ENCODE data around the gene GNA15.
"Not testable (repeated sequence)": the region's sequence is repeated elsewhere in the genome, so short reads cannot be mapped to it uniquely, and the experiment has no call there.

Gene GNA15

DNA sequence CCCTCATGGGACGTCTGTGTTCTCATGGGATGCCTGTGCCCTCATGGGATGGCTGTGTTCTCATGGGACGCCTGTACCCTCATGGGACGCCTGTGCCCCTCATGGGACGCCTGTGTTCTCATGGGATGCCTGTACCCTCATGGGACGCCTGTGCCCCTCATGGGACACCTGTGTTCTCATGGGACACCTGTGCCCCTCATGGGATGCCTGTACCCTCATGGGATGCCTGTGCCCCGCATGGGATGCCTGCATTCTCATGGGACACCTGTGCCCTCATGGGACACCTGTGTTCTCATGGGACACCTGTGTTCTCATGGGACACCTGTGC is 36.8 kb downstream of the GNA15 start:
- H3K4me1 ChIP-seq (ENCODE audit: control insufficient read depth, insufficient read depth, low read length) = peaks cover 16% of the 10 kb centered on the region
- H3K9me3 ChIP-seq (replicated peaks; ENCODE audit: low read length); H3K36me3 ChIP-seq (ENCODE audit: insufficient read depth, low read length); H3K9ac ChIP-seq (ENCODE audit: low read depth, low read length); H3K4me2 ChIP-seq (ENCODE audit: low read length); H3K27me3 ChIP-seq (ENCODE audit: control insufficient read depth, insufficient read depth, low read length); H3K4me3 ChIP-seq (ENCODE audit: low read length): not testable (repeated sequence)

DNA sequence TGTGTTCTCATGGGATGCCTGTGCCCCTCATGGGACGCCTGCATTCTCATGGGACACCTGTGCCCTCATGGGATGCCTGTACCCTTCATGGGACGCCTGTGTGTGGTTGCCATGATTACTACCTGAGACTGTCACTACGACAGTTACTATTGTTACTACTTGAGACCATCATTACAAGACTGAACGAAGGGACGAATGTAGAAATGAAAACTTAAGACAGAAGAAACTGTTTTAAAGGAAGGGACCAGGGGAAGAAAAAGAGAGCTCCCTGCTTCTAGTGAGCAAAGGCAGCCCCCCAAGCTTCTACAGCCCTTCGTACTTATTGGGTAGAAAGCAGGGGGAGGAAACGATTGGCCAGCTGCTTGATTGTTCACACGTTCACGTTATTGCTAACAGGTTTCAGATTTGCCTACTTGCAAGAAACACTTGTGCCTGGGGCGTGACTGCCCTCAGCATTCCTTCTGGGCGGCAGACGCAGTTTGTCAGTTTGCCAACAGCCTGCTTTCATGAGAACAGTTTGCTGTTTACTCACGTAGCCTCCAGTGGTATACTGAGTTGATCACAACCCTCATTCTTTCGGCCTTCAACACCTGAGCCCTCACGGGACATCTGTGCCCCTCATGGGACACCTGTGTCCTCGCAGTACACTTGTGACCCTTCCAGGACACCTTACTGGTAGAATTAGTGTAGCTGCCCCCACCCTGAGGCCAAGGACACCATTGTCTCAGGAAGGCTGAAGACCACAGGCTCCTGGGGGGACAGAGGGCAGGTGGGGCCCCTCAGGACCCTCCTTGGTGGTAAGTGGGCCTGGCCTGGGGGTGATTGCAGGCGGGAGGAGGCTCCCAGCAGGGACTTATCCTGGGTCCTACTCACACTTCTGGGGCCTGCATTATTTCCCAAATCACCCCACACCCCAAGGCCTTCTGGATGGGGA is 40.2 kb downstream of the GNA15 start:
- Histone ChIP-seq H3K36me3 (ENCODE audit: insufficient read depth, low read length) (no peaks in the 10 kb centered on the region), H3K27me3 (ENCODE audit: control insufficient read depth, insufficient read depth, low read length) (peaks cover 7% of the 10 kb centered on the region), H3K4me1 (ENCODE audit: control insufficient read depth, insufficient read depth, low read length) (peaks cover 16% of the 10 kb centered on the region), H3K4me3 (ENCODE audit: low read length) (no peak overlapping the region), H3K9ac (ENCODE audit: low read depth, low read length) (no peak overlapping the region), H3K4me2 (ENCODE audit: low read length) (no peak overlapping the region), H3K9me3 (replicated peaks; ENCODE audit: low read length) (no peaks in the 10 kb centered on the region)

DNA sequence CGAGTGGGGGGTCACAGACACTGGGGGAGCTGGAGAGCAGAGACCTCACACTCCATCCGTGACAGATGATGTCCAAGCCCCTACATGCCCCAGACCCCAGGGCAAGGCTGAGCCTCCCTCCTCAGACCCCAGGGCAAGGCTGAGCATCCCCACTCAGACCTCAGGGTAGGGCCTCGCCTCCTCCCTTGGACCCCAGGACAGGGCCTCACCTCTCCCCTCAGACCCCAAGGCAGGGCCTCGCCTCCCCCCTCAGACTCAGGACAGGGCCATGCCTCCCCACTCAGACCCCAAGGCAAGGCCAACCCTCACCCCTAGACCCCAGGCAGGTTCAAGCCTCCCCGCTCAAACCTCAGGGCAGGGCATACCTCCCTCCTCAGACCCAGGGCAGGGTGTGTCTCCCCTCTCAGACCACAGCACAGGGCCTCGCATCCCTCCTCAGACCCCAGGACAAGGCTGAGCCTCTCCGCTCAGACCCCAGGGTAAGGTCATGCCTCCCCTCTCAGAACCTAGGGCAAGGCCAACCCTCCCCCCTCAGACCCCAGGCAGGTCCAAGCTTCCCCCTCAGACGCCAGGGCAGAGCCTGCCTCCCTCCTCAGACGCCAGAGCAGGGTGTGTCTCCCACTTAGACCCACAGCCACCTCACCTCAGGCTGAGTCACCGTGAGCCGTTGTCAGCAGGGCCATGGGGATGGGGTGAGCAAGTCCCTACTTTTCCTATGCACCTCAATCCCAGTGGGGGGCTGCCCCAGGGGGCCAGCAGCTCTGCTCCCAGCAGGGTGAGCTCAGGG is 41.1 kb downstream of the GNA15 start:
- peaks cover 1% of the 10 kb centered on the region for H3K27me3 ChIP-seq (ENCODE audit: control insufficient read depth, insufficient read depth, low read length)
- H3K4me3 ChIP-seq (ENCODE audit: low read length) = no peak overlapping the region

DNA sequence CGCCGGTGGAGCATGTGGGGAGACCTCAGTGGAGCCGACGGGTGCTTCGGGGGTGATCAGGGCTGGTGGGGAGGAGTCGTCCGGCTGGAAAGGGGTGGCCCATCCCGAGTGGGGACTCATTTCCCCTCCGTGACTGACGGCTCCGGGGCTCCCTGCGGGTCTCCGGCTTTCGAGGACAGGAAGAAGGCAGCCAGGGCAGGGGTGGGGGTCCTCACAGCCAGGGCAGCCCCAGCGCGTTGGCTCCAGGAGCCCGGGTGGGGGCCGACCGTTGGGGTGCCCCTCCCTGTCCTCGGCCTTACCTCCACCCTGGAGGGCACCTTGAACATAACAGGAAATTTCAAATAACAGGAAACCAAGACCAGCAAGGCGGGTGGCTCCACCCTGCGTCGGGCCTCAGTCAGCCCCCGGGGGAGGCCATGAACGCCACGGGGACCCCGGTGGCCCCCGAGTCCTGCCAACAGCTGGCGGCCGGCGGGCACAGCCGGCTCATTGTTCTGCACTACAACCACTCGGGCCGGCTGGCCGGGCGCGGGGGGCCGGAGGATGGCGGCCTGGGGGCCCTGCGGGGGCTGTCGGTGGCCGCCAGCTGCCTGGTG is 42.6 kb downstream of the GNA15 start, which contains the start of gene S1PR4:
TSS of gene S1PR4 (plus strand) at position 393 of the 596 bp plus-strand sequence. CDS start at position 417, 24 bp downstream.
- H3K9me3 ChIP-seq (replicated peaks; ENCODE audit: low read length) = no peaks in the 10 kb centered on the region
- no peaks in the 10 kb centered on the region for H3K27me3 ChIP-seq (ENCODE audit: control insufficient read depth, insufficient read depth, low read length)
- H3K36me3 ChIP-seq (ENCODE audit: insufficient read depth, low read length) = no peaks in the 10 kb centered on the region
- no peak within 1 kb of the TSS for H3K4me2 ChIP-seq (ENCODE audit: low read length)
- peaks cover 16% of the 10 kb centered on the region for H3K4me1 ChIP-seq (ENCODE audit: control insufficient read depth, insufficient read depth, low read length)
- H3K9ac ChIP-seq (ENCODE audit: low read depth, low read length) = no peak within 1 kb of the TSS
- H3K4me3 ChIP-seq (ENCODE audit: low read length) = no peak within 1 kb of the TSS

More for the DNA sequence above, 41.1 kb downstream of the GNA15 start:
- Histone ChIP-seq H3K36me3 (ENCODE audit: insufficient read depth, low read length) (no peaks in the 10 kb centered on the region), H3K4me2 (ENCODE audit: low read length) (peak overlapping the region; percentile 28), H3K9ac (ENCODE audit: low read depth, low read length) (no peak overlapping the region), H3K4me1 (ENCODE audit: control insufficient read depth, insufficient read depth, low read length) (peaks cover 16% of the 10 kb centered on the region), H3K9me3 (replicated peaks; ENCODE audit: low read length) (no peaks in the 10 kb centered on the region)

GRCh38 chr19:3178973-3179738 is 43.3 kb downstream of the GNA15 start:
- peaks cover 16% of the 10 kb centered on the region for H3K4me1 ChIP-seq (ENCODE audit: control insufficient read depth, insufficient read depth, low read length)
- H3K4me3 ChIP-seq (ENCODE audit: low read length) = no peak overlapping the region
- H3K9ac ChIP-seq (ENCODE audit: low read depth, low read length) = no peak overlapping the region
- no peaks in the 10 kb centered on the region for H3K27me3 ChIP-seq (ENCODE audit: control insufficient read depth, insufficient read depth, low read length)
- H3K9me3 ChIP-seq (replicated peaks; ENCODE audit: low read length) = no peaks in the 10 kb centered on the region
- H3K4me2 ChIP-seq (ENCODE audit: low read length) = no peak overlapping the region
- no peaks in the 10 kb centered on the region for H3K36me3 ChIP-seq (ENCODE audit: insufficient read depth, low read length)

DNA sequence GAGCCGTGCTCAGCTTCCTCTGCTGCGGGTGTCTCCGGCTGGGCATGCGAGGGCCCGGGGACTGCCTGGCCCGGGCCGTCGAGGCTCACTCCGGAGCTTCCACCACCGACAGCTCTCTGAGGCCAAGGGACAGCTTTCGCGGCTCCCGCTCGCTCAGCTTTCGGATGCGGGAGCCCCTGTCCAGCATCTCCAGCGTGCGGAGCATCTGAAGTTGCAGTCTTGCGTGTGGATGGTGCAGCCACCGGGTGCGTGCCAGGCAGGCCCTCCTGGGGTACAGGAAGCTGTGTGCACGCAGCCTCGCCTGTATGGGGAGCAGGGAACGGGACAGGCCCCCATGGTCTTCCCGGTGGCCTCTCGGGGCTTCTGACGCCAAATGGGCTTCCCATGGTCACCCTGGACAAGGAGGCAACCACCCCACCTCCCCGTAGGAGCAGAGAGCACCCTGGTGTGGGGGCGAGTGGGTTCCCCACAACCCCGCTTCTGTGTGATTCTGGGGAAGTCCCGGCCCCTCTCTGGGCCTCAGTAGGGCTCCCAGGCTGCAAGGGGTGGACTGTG is 44.0 kb downstream of the GNA15 start:
- Histone ChIP-seq H3K9ac (ENCODE audit: low read depth, low read length) (no peak overlapping the region), H3K4me3 (ENCODE audit: low read length) (no peak overlapping the region), H3K27me3 (ENCODE audit: control insufficient read depth, insufficient read depth, low read length) (no peaks in the 10 kb centered on the region), H3K4me2 (ENCODE audit: low read length) (no peak overlapping the region), H3K4me1 (ENCODE audit: control insufficient read depth, insufficient read depth, low read length) (peaks cover 16% of the 10 kb centered on the region), H3K36me3 (ENCODE audit: insufficient read depth, low read length) (no peaks in the 10 kb centered on the region), H3K9me3 (replicated peaks; ENCODE audit: low read length) (no peaks in the 10 kb centered on the region)

- no peaks in the 10 kb centered on the region for H3K9me3 ChIP-seq (replicated peaks; ENCODE audit: low read length)
- no peaks in the 10 kb centered on the region for H3K27me3 ChIP-seq (ENCODE audit: control insufficient read depth, insufficient read depth, low read length)
- H3K9ac ChIP-seq (ENCODE audit: low read depth, low read length) = no peak overlapping the region
- no peak overlapping the region for H3K4me3 ChIP-seq (ENCODE audit: low read length)
- peaks cover 3% of the 10 kb centered on the region for H3K36me3 ChIP-seq (ENCODE audit: insufficient read depth, low read length)
- no peak overlapping the region for H3K4me2 ChIP-seq (ENCODE audit: low read length)
- peaks cover 14% of the 10 kb centered on the region for H3K4me1 ChIP-seq (ENCODE audit: control insufficient read depth, insufficient read depth, low read length)
Measured at GRCh38 chr19:3183721-3184641, 48.1 kb downstream of the GNA15 start.

GRCh38 chr19:3184847-3185460 is 49.1 kb downstream of the GNA15 start:
- H3K4me3 ChIP-seq (ENCODE audit: low read length) = peak overlapping the region; percentile 98
- H3K27me3 ChIP-seq (ENCODE audit: control insufficient read depth, insufficient read depth, low read length) = no peaks in the 10 kb centered on the region
- H3K4me1 ChIP-seq (ENCODE audit: control insufficient read depth, insufficient read depth, low read length) = peaks cover 14% of the 10 kb centered on the region
- peak overlapping the region; percentile 92 for H3K9ac ChIP-seq (ENCODE audit: low read depth, low read length)
- H3K36me3 ChIP-seq (ENCODE audit: insufficient read depth, low read length) = peaks cover 6% of the 10 kb centered on the region
- peak overlapping the region; percentile 94 for H3K4me2 ChIP-seq (ENCODE audit: low read length)
- no peaks in the 10 kb centered on the region for H3K9me3 ChIP-seq (replicated peaks; ENCODE audit: low read length)

GRCh38 chr19:3185461-3186159 is 49.8 kb downstream of the GNA15 start, which contains the start of gene NCLN:
TSS of gene NCLN (plus strand) at chr19:3185930. CDS start at chr19:3186031, 101 bp downstream.
- Histone ChIP-seq H3K4me1 (ENCODE audit: control insufficient read depth, insufficient read depth, low read length) (peaks cover 14% of the 10 kb centered on the region), H3K36me3 (ENCODE audit: insufficient read depth, low read length) (peaks cover 6% of the 10 kb centered on the region), H3K9ac (ENCODE audit: low read depth, low read length) (peak within 1 kb of the TSS; percentile 92), H3K4me2 (ENCODE audit: low read length) (peak within 1 kb of the TSS; percentile 94), H3K9me3 (replicated peaks; ENCODE audit: low read length) (no peaks in the 10 kb centered on the region), H3K27me3 (ENCODE audit: control insufficient read depth, insufficient read depth, low read length) (no peaks in the 10 kb centered on the region), H3K4me3 (ENCODE audit: low read length) (peak within 1 kb of the TSS; percentile 98)
